Suppressor macrophage (primary cell): Measurements from ENCODE around the gene FKBP6.
"Not testable (repeated sequence)": the region's sequence is repeated elsewhere in the genome, so short reads cannot be mapped to it uniquely, and the experiment has no call there.

ENCODE experiments used
- DNase-seq, 4 experiments: peaks; one replicate each; pipeline ENCODE4 v3.0.0-alpha.2; 2020 to 2022

FKBP6 gene

GRCh38 chr7:73324081-73324845, 3.7 kb upstream of the FKBP6 start:
- DNase-seq, result peak; percentile 51 to 69 (median 62)

- not testable (repeated sequence) for DNase-seq
These were observed 2.5 kb upstream of the FKBP6 start for GRCh38 chr7:73325424-73325823.

- DNase-seq, result not testable (repeated sequence)
These were observed 512 bp upstream of the FKBP6 start for GRCh38 chr7:73327449-73327848.

GRCh38 chr7:73328696-73329095, 735 bp downstream of the FKBP6 start:
- no peak for DNase-seq

GRCh38 chr7:73329861-73330581, 2.1 kb downstream of the FKBP6 start:
- peak; percentile 13 to 67 (median 34) for DNase-seq

- no peak for DNase-seq
These were observed 2.8 kb downstream of the FKBP6 start for GRCh38 chr7:73330772-73331171.

GRCh38 chr7:73332447-73332846, 4.5 kb downstream of the FKBP6 start:
- DNase-seq, result no peak

GRCh38 chr7:73338321-73338720, 10.4 kb downstream of the FKBP6 start:
- peak in 2 of 4 experiments; percentile 20 to 27 for DNase-seq

GRCh38 chr7:73340514-73340913, 12.6 kb downstream of the FKBP6 start:
- no peak for DNase-seq

GRCh38 chr7:73341877-73342276, 13.9 kb downstream of the FKBP6 start:
- peak; percentile 60 to 81 (median 72) for DNase-seq

- no peak for DNase-seq
These were observed 14.7 kb downstream of the FKBP6 start for GRCh38 chr7:73342645-73343044.

- DNase-seq, result no peak
These were observed 15.9 kb downstream of the FKBP6 start for GRCh38 chr7:73343671-73344380.

- DNase-seq, result no peak
These were observed 17.6 kb downstream of the FKBP6 start for GRCh38 chr7:73345538-73345937.

- DNase-seq, result no peak
These were observed 18.0 kb downstream of the FKBP6 start for GRCh38 chr7:73345951-73346350.

- no peak for DNase-seq
These were observed 21.8 kb downstream of the FKBP6 start for GRCh38 chr7:73349763-73350162.

- no peak for DNase-seq
These were observed 22.5 kb downstream of the FKBP6 start for GRCh38 chr7:73350306-73351068.

GRCh38 chr7:73351447-73352167, 23.6 kb downstream of the FKBP6 start:
- no peak for DNase-seq

GRCh38 chr7:73352784-73353183, 24.8 kb downstream of the FKBP6 start:
- no peak for DNase-seq

- no peak for DNase-seq
These were observed 25.3 kb downstream of the FKBP6 start for GRCh38 chr7:73353243-73353642.

- no peak for DNase-seq
These were observed 26.2 kb downstream of the FKBP6 start for GRCh38 chr7:73354196-73354595.

- no peak for DNase-seq
These were observed 26.9 kb downstream of the FKBP6 start for GRCh38 chr7:73354821-73355220.

GRCh38 chr7:73356159-73356558, 28.2 kb downstream of the FKBP6 start:
- no peak for DNase-seq
